Panc1 (cell line): Measurements from ENCODE around the gene LEKR1.
A peak's percentile ranks its signal among the peaks of the same experiment; 100 is the strongest.

Source experiments
- CTCF ChIP-seq: fragments of 450-650 bp; IDR thresholded peaks from 2 replicates; pipeline ENCODE4 v1.5.1; 2017; ENCODE audit warnings: mild to moderate bottlenecking
- POLR2AphosphoS5 ChIP-seq: IDR thresholded peaks from 2 replicates; pipeline ENCODE4 v1.6.1; 2012; ENCODE audit warnings: mild to moderate bottlenecking, low read depth, low read length, moderate library complexity
- REST ChIP-seq, 2 experiments: IDR thresholded peaks; 2 replicates each; pipeline ENCODE4 v1.6.1; 2011 to 2012; ENCODE audit warnings: low read depth in 2 of 2, control low read depth in 1 of 2, low read length in 1 of 2, mild to moderate bottlenecking in 1 of 2, moderate library complexity in 1 of 2; ENCODE audit not compliant: insufficient read depth in 1 of 2
- SIN3A ChIP-seq: IDR thresholded peaks from 2 replicates; pipeline ENCODE4 v1.6.1; 2012; ENCODE audit warnings: low read depth, mild to moderate bottlenecking, low read length, moderate library complexity, borderline replicate concordance; ENCODE audit not compliant: insufficient read depth
- TCF7L2 ChIP-seq: IDR thresholded peaks from 2 replicates; pipeline ENCODE4 v1.6.1; 2011; ENCODE audit warnings: mild to moderate bottlenecking, low read depth, low read length, inconsistent platforms

GRCh38 chr3:157066335-157067098 lies 240.4 kb downstream of the LEKR1 start:
- TF ChIP-seq CTCF (no peak), REST (IDR thresholded peaks at IDR 0.05; ENCODE audit: insufficient read depth in 1 of 2, low read depth in 2 of 2, low read length in 1 of 2) (no peak), TCF7L2 (peak; percentile 65), POLR2AphosphoS5 (no peak), SIN3A (no peak)
